ENCODE data around the gene SMAD9.

GRCh38 chr13:36925603-36926002 lies 5.6 kb upstream of the SMAD9 start:
- TF ChIP-seq CTCF (conservative IDR thresholded peaks at IDR 0.05 in 1 of 2, IDR thresholded peaks at IDR 0.05 in 1 of 2; ENCODE audit: low read depth in 1 of 2, low read length in 2 of 2) (no peak), EZH2 (IDR thresholded peaks at IDR 0.05; ENCODE audit: low read length, missing control alignments) (no peak)
